ENCODE results near the gene RPL12.
"Not testable (repeated sequence)": the region's sequence is repeated elsewhere in the genome, so short reads cannot be mapped to it uniquely, and the experiment has no call there.

RPL12 gene

DNA sequence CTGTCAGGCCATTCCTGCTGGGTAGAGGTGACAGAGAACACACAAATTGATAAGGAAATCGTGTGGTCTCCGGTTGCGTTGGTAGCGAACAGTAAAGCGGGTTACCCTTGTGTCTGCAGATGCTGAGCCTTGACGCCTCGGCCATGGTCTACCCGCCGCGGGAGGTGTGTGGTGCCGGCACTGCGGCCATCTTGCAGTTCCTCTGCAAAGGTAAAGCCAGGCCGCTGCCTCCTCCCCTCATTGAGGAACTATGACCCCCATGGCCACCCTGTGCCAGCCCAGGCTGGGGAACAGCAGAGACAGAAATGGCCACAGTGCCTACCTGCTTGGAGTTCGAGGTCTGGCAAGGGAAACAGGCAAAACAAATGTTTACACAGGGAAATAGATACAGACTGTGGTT lies 16.4 kb upstream of the RPL12 start:
- no peak for DNase-seq (ENCODE audit: low read depth)

DNA sequence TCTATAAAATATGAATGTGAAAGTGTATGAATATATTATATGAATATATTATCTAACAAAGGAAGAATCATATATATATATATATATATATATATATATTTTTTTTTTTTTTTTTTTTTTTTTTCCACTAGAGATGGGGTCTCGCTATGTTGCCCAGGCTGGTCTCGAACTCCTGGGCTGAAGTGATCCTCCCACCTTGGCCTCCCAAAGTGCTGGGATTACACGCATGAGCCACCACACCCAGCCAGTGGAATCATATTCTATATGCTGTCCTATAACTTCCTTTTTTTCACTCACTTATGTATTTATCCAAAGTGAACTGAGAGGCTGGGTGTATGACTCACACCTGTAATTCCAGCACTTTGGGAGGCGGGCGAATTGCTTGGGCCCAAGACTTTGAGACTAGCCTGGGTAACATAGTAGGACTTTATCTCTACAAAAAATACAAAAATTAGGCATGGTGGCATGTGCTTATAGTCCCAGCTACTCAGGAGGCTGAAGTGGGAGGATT lies 15.3 kb upstream of the RPL12 start:
- DNase-seq (ENCODE audit: low read depth): not testable (repeated sequence)

DNA sequence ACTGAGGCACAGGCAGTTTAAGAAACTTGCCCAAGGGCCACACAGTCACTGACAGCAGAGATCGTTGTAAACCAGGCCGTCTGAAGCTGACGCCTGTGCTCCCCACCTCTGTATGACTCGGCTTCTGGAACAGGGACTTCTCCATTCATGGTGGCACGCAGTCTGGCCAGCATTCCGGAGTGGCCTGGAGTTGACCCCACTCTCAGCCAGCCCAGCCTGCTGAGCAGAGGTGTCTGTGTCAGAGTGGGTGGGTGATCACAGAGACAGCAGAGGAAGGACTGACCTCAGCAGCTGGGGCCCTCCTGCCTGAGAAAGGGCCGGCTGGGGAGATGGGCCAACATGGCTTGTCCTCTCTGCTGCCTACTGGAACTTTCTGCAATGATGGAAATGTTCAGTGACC lies 12.7 kb upstream of the RPL12 start:
- no peak for DNase-seq (ENCODE audit: low read depth)

DNA sequence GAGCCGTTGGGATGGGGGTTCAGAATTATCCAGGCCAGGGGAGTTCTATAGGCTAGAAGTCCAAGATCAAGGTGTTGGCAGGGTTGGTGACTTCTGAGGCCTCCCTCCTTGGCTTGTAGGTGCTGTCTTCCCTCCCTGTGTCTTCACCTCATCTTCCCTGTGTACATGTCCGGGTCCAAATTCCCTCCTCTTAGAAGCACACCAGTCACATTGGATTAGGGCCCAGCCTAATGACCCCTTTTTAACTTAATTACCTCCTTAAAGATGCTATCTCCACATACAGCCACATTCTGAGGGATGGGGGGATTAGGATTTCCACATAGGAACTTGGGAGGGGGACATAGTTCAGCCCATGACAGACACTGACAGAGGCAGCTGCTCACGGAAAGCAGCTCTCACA lies 12.2 kb upstream of the RPL12 start:
- DNase-seq (ENCODE audit: low read depth): no peak

DNA sequence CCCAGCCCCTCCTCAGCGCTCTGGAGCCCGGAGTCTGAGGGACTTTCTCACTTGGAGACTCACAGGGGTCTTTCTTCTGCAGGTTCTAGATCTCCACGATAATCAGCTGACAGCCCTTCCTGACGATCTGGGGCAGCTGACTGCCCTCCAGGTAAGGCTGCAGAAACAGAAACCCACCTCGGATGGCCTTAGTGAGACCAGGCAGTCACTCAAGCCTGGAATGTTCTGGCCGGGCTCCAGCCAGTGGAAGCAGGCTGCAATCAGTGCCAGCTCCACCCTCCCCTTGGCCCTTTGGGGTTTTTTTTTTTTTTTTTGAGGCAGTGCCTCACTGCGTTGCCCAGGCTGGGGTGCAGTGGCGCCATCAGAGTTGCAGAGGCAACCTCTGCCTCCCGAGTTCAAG lies 7.7 kb upstream of the RPL12 start:
- no peak for DNase-seq (ENCODE audit: low read depth)

DNA sequence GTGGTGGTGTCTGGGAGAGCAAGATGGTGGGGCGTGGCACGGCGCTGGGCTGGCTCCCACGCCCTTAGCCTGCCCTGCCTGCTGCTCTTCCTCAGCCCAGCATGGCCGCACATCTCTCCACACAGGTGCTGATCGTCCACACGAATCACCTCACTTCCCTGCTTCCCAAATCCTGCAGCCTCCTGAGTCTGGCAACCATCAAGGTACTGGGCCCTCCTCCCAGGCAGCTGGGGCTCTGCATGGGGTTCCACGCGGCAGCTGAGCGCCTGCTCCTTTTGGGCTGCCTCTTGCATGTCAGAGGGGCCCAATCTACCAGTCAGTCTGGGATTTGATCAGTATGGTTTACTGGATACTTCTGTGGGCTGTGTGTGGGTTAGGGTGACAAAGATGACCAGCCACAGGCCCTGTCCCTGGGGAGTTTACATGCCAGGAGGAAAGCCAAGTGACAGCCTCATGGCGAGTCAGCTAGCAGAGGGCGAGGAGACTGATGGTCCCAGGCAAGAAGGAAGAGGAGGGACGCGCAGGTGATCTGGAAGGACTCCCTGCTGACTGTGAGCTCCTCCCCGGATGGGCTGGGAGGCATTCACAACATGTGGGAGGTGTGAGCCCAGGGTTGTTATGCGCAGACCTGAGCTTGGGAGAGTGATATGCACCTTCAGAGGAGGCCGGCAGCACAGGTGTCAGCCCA lies 6.1 kb upstream of the RPL12 start:
- no peak for DNase-seq (ENCODE audit: low read depth)

DNA sequence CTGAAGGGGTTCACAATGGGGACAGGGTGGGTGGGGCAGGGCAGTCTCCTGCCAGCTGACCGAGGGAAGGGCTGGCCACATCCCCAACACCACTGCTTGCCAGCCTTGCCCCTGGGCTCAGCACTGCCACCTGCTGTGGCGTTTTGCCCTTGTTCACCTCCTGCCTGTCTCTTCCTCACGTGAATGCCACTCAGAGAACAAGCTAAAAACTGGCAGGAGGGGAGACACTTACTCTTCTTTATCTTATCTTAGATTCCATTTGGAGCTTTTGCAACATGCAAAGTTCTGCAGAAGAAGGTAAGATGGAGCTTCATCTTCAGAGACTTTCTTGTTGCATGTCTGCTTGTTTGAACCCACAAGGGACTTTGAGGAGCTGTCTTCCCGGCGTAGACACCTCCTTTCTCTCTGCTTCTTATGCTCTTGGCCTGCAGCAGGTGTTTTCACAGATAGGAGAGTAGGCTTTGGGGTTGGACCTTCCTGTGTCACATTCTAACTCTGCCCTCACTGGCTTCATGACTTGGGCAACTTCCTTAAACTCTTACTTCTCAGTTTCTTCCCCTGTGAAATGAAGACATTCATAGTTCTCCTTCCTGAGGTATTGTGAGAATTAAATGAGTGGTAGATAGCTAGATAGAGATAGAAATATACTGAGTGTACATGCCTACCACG lies 4.3 kb upstream of the RPL12 start:
- no peak for DNase-seq (ENCODE audit: low read depth)

DNA sequence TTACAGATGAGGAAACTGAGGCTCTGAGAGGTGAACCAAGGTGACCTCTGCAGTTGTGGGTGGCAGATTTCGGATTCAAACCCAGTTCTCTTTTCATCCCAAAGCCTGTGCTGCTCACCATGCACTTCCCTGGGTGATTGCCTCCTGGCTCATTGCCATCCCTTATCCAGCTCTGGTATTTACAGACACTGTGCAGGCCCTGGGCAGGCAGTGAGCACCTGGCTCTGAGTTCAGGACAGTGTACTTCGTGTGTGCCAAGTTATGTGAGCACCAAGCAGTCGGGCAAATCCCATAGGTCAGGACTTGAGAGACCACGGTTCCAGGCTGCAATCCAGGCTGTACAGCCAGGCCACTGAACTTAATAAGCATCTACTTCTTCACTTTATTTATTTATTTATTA lies 1.5 kb upstream of the RPL12 start:
- DNase-seq (ENCODE audit: low read depth): no peak

DNA sequence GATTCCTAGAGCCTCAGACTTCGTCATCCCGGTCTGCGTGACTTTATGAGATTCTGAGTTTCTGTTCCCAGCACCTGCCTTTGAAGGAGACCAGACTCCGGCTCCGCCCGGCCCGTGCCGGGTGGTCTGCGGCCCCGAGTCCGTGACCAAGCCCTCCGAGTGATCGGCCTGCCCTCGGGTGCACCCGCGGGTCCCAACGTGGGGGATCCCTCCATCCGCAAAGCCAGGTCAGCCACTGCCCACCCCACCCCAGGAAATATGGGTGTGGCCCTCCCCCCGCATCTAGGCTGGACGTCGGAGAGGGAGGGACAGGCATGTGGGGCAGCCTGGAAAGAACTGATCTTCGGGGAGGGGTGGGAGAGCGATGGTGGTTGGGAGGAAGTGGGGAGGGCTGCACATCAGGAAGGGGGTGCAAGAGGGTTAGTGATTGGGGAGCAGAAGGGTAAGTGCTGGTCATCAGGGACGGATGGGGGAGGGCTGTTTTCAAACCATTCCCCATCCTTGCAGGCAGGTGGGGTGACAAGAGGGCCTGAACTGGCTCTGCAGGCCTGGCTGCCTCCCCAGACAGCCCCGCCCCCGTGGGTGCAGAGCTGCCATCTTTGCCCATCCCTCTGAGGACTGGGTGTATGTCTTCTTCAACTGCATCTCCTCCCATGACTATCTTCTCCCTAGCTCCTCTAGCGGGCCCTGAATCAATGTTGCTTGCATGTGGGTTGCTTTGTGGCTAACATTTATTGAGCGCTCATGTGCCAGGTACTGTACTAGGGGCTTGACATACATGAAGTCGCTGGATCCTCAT lies 851 bp upstream of the RPL12 start:
- no peak for DNase-seq (ENCODE audit: low read depth)

DNA sequence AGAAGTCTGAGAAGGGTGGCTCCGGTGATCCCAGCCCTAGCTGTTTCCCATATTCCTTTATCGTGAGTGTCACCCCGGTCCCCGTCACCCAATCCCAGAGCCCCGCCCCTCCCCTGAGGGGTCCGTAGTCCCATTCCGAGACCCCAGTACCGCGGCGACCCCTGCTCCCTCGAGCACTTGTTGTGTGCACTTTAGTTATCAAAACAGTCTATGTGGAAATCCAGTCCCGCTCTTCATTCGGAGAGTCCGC lies 327 bp upstream of the RPL12 start:
- DNase-seq (ENCODE audit: low read depth): no peak

DNA sequence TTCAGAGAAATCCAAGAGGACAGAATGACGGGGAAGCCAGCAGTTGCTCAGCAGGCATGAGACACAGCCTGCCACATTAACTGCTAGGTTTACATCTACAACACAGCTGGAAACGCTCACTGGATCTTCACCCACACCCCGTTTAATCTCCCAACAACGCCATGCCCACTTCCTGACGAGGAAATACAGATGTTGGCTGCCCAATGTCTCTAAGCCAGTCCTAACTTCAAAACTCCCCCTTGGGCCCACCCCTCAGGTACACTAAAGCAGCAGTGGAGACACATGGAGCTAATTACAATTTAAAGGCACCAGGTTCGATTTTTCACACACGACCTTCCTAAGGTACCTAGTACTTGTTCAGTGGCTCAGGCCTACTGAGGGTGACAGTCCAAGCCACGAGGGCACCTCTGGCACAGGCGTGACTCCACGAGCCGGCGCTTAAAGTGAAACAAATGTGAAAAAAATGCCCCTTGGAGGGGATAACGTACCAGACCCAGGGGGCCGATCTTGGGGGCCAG lies 904 bp downstream of the RPL12 start:
- DNase-seq (ENCODE audit: low read depth): no peak

DNA sequence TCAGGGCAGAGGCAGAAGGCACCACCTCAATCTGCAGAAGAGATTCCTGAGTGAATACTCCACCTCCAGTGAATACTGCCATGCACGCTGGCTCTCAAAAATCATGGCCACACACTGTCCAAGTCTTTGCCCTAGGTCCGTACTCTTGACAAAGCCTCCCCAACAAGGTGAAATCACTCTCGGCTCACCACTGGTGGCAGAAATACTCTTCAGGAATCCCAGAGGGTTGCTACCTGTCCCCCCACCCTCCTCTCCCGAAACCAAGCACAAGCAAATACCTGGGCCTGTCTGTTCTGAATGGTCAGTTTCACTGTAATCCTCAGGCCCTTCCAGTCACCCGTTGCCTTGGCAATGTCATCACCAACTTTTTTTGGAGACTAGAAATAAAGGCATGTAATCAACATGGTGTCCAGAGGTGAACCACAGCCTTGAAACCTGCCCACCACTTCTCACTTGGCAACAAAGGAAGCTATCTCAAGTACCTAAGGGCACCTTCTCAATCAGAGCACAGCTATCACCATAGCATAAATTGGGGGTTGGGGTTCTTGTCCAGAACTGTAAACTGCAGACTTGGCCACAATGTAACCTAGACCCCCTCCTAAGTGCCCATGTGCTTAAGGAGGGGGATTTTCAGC lies 1.8 kb downstream of the RPL12 start:
- DNase-seq (ENCODE audit: low read depth): no peak

DNA sequence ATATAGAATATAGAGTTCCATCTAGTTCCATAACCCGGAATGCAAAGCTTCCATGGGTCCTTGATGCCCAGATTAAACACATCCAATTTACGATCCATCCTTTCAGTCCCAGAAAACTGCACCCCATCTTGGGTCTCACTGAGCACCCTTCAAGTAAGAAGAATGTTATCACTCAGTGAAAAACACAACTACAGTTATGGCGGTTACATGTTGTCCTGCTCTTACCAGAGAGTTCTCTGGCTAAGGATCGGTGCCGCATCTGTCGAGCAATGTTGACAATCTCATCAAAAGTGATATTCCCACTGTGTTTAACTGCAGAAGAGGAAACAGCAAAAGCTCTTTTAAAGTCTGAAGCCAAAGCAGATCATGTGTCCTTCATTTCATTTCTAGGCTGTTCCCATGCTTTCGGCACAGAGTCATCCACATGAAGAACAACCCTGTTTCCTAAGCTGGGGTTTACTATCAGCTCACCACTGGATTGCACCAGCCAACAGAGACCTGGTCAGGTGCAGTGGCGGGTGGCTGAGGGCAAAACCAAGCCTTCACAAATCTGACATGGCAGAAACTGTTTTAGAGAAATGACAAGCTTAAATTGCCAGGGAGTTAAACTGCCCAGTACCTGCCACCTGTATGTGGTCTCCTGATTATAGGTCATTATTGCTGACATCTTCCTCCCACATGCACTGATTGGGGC lies 2.9 kb downstream of the RPL12 start:
- DNase-seq (ENCODE audit: low read depth): no peak

DNA sequence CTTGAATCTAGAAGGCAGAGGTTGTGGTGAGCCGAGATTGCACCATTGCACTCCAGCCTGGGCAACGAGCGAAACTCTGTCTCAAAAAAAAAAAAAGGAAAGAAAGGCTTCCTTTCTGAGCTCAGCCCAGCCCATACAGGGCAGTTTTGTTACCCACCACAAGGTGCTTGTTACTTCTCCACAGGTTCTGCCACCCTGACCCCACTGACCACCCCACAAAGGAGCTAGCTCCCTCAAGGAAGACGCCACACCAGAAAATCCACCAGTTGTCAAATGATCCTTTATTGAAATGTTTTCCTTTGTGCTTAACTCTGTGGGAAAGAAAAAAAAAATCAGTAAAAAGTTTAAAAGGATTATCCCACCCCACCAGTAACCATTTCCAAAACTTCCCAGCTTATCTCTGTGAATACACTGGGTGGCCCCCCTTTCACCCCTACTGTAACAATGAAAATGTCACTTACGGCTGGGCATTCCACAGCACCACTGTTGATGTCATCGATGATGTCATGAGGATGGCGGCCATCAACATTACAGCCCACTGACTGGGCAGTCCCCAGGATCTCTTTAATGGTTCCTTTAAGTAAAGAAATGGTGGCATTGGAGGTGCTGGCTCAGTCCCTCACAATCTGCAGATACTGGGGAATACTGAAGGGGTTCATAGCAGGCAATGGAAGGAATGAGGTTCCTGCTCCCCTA lies 3.6 kb downstream of the RPL12 start:
- no peak for DNase-seq (ENCODE audit: low read depth)

DNA sequence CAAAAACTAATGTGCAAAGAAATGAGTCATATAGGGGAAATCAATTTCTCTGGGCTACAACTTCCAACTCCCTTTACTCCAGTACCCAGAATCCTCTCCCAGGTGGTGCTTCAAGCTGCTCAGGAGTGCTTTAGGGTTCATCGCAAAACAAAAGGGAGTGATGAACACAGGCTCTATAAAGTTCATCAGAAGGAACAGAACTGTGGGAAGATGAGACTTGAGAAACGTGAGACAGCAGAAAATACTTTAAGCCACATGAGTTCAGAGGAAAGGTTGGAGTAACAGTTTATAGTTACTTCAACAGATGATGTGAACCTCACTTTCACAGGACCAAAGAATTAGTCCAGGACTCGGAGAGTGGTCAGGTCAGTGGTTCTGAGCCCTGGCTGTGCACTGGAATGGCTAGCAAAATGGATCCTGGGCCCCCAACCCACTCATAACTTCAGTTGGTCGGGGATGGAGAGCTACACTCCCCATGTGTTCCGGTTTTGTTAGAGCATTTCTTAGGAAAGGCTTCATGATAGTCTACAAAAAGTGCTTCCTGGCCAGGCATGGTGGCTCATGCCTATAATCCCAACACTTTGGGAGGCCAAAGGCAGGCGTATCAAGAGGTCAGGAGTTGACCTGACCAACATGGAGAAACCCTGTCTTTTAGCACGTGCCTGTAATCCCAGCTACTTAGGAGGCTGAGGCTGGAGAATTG lies 4.3 kb downstream of the RPL12 start:
- no peak for DNase-seq (ENCODE audit: low read depth)

DNA sequence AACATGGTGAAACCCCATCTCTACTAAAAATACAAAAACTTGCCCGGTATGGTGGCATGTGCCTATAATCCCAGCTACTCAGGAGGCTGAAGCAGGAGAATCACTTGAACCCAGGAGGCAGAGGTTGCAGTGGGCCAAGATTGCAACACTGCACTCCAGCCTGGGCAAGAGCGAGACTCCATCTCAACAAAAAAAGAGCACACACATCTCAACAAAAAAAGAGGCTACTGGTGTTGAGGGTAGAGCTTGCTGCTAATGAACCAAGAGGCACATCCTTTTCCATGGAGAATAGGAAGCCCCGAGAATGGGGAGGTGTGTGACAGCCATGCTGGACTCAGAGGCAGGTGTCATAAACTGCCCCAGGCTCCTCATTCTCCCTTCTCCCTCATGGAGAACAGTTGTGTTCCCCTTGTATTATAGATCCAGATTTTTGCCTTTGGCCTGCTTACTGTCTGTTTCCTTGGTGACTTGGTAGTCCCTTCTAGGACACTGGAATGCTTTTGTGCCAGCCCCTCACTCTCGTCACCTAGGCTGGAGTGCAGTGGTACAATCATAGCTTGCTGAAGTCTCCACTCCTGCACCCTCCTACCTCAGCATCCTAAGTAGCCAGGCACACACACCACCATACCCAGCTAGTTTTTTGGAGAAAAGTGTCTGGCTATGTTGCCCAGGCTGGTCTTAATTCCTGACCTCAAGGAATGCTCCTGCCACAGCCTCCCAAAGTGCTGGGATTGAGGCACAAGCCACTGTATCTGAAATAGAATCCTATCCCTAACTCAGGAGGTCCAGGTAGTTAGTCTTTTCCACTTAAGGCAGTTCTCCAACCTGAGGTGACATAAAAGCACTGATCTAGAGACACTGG lies 5.1 kb downstream of the RPL12 start:
- DNase-seq (ENCODE audit: low read depth): no peak

DNA sequence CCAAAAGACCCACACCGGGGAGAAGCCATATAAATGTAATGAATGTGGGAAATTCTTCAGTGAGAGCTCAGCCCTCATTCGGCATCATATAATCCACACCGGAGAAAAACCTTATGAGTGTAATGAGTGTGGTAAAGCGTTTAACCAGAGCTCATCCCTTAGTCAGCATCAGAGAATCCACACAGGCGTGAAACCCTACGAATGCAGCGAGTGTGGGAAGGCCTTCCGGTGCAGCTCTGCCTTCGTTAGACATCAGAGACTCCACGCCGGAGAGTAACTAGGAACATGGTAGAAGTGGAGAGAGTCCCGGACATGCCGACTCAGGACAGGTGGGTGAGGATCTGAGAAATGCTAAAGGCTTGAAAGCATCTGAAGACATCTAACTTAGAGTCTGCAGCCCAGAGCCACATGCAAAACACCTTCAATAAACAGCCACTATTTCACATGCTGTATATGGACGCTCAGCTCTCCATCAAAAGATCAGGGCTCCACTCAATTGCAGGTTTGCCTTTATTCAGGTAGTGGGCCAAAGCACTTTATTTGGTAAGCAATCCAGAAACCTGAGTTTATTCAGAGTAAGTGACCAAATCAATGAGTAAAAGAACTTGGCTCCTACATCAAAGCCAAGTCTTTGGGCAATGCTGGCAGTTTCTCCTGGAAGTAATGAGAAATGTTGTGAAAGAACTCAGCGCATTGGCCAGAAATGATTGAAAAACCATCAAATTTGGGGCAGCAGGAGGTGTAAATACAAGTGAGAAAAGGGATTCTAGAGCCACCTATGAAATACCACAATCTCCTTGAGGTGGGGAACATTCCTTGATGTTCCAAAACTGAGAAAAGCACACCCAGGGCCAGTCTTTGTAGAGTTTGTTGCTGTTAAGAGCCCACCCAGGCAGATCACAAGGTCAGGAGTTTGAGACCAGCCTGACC lies 6.0 kb downstream of the RPL12 start:
- no peak for DNase-seq (ENCODE audit: low read depth)

DNA sequence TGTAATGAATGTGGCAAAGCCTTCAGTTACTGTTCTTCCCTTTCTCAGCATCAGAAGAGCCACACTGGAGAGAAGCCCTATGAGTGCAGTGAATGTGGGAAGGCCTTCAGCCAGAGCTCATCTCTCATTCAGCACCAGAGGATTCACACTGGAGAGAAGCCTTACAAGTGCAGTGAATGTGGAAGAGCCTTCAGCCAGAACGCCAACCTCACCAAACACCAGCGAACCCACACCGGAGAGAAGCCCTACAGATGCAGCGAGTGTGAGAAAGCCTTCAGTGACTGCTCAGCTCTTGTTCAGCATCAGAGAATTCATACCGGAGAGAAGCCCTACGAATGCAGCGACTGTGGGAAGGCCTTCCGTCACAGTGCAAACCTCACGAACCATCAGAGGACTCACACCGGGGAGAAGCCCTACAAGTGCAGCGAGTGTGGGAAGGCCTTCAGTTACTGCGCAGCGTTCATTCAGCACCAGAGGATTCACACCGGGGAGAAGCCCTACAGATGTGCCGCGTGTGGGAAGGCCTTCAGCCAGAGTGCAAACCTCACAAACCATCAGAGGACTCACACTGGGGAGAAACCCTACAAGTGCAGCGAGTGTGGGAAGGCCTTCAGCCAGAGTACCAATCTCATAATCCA lies 6.8 kb downstream of the RPL12 start:
- no peak for DNase-seq (ENCODE audit: low read depth)

Data from stimulated activated CD8-positive, alpha-beta memory T cell treated with anti-CD3 and anti-CD28 coated beads, Interleukin-15, amount 100 ng/mL, for 1 hour (primary cell).